Measurements from ENCODE around the gene PML.
A peak's percentile ranks its signal among the peaks of the same experiment; 100 is the strongest.
"Not testable (repeated sequence)": the region's sequence is repeated elsewhere in the genome, so short reads cannot be mapped to it uniquely, and the experiment has no call there.

Gene PML

DNA sequence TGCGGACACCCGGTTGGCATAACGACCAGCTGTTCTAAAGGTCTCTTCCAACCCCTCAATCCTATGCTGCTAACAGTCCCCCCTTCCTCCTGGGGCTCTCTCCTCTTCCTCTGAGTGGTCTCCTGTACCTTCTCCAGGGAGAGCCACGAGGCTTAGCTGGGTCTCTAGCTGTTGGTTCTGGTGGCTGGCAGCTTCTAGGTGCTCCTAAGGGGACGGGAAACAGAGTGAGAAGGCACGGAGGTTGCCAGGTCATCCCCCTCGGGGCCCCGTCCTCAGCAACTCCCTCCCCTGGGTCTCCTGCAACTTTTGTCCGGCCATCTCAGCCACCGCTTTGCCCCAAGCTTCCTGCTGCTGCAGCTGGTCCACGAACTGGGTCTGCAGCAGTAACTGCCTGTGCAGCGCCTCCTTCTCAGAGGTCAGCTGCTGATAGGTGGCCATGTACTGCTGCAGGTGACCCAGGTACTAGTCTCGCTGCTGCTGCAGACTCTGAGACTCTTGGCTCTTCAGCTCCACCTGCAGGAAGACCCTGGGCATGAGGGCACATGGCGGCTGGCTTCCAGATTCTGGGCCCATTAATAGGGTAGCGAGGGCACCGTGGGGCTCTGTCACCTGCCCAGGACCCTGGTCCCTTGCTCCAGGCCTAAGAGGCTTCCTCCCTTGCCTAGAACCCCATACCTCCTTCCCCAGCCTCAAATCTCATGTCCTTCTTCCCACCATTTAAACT, 78.3 kb downstream of the PML start:
- TF ChIP-seq RAD21 (IDR thresholded peaks at IDR 0.05; ENCODE audit: low read depth): peak; percentile 38; the same call in 1 of the 2 replicates

DNA sequence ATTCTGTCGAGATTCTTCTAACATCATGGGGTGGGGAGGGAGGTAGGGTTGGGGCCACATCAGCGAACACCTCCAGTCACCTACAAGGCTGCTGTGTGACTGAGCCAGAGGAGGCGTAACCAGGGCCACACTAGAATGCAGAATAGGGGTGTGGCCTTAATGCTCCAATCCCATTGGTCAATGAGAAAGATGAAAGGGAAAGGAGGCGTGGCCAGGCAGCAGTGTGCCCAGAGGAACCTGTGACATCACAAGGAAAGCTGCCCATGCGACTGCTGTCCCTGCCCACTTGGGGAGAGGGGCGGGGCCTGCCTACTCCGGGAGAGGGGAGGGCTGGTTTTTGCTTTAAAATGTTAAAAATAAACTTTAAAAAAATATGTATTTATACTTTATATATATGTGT, 87.9 kb downstream of the PML start, which contains the start of gene GOLGA6A:
Gene GOLGA6A, minus strand, starts transcription at position 101 of the 400 bp plus-strand sequence. Its CDS starts 41 bp downstream, at position 60.
- TF ChIP-seq CREB1 (IDR thresholded peaks at IDR 0.05; ENCODE audit: low read depth); NFIC (IDR thresholded peaks at IDR 0.05); TAF1 (IDR thresholded peaks at IDR 0.05; ENCODE audit: low read depth): not testable (repeated sequence)
